Tibial nerve (tissue), 4 donors: ENCODE results near the gene BCR. TPM values are rescaled to one million over a fixed set of nuclear protein-coding genes. Genes with fewer than 3 reads are reported as not detected.
A peak's percentile ranks its signal among the peaks of the same experiment; 100 is the strongest.

Experiments
- DNase-seq, 2 donors: peaks; one replicate each; pipeline ENCODE4 v3.0.0-alpha.2; 2019; ENCODE audit warnings: low spot score in 2 of 2
- H3K27ac ChIP-seq, 4 donors: fragments of 200-600 bp; sonication (generic) in 3 of 4; one replicate each; pipeline ENCODE4 v1.5.1; 2017 to 2019; ENCODE audit warnings: mild to moderate bottlenecking in 1 of 4
- H3K27me3 ChIP-seq, 2 donors: fragments of 200-600 bp; sonication (generic) in 1 of 2; one replicate each; pipeline versions ENCODE4 v1.5.1 to v1.6.0; 2017 to 2019
- H3K36me3 ChIP-seq, 3 donors: fragments of 200-600 bp; sonication (generic); one replicate each; pipeline ENCODE4 v1.5.1; 2018 to 2019
- H3K4me1 ChIP-seq, 4 donors: fragments of 200-600 bp; sonication (generic) in 3 of 4; one replicate each; pipeline ENCODE4 v1.5.1; 2017 to 2019
- H3K4me3 ChIP-seq, 4 donors: fragments of 200-600 bp; sonication (generic) in 3 of 4; one replicate each; pipeline ENCODE4 v1.5.1; 2017 to 2019; ENCODE audit warnings: mild to moderate bottlenecking in 1 of 4, moderate library complexity in 1 of 4
- H3K9me3 ChIP-seq, 4 donors: fragments of 200-600 bp; sonication (generic) in 3 of 4; one replicate each; pipeline ENCODE4 v1.5.1; 2017 to 2019
- CTCF ChIP-seq, 5 experiments: fragments of 200-600 bp in 3 of 5; fragments of 450-650 bp in 2 of 5; sonication (generic) in 3 of 5; IDR thresholded peaks; one replicate each; pipeline ENCODE4 v1.5.1; 2016 to 2019; ENCODE audit warnings: antibody characterized with exemption in 5 of 5, mild to moderate bottlenecking in 3 of 5, moderate library complexity in 2 of 5
- EP300 ChIP-seq, 2 donors: sonication (generic); formaldehyde crosslinking; IDR thresholded peaks; one replicate each; pipeline ENCODE4 v1.6.1; 2017; ENCODE audit warnings: antibody characterized with exemption in 2 of 2, mild to moderate bottlenecking in 1 of 2
- POLR2A ChIP-seq, 2 donors: fragments of 450-650 bp; IDR thresholded peaks; one replicate each; pipeline ENCODE4 v1.6.1; 2017; ENCODE audit warnings: antibody characterized with exemption in 2 of 2, mild to moderate bottlenecking in 2 of 2, moderate library complexity in 2 of 2
- WGBS, 2 donors: methylation state at CpG; one replicate each; pipeline ENCODE4 v1.1.5; 2018; 5-methylcytosine and 5-hydroxymethylcytosine counted together
- total RNA-seq, 4 donors: library from RNA; depleted of rRNA; stranded (reverse); fragments of >200 nt; gene quantifications; one replicate each; pipeline ENCODE4 v1.1.0, GENCODE V29; 2016

The BCR gene
- total RNA-seq, 4 donors from 2014 or later: 99.0 to 174 (median 120) TPM

- no peak for TF ChIP-seq CTCF (IDR thresholded peaks at IDR 0.05)
- no peak for TF ChIP-seq EP300 (IDR thresholded peaks at IDR 0.05)
- no peak for TF ChIP-seq POLR2A (IDR thresholded peaks at IDR 0.05)
- no peaks in the 10 kb centered on the region for H3K27me3 ChIP-seq
- H3K36me3 ChIP-seq: peaks cover 0 to 70% (median 0%) of the 10 kb centered on the region in 3 donors
- DNase-seq: no peak
- peak overlapping the region; percentile 16 to 84 (median 64) for H3K27ac ChIP-seq
- WGBS, 2 donors: 86 to 91% methylated on average over 19 to 20 of the region's 20 CpGs
- no peak overlapping the region for H3K4me3 ChIP-seq
- H3K9me3 ChIP-seq: no peaks in the 10 kb centered on the region
- peaks cover 0 to 42% (median 9%) of the 10 kb centered on the region in 4 donors for H3K4me1 ChIP-seq
Measured at GRCh38 chr22:23263651-23264555, 83.6 kb downstream of the BCR start.

GRCh38 chr22:23264610-23265367, 84.5 kb downstream of the BCR start:
- Histone ChIP-seq H3K9me3 (no peaks in the 10 kb centered on the region), H3K27me3 (no peaks in the 10 kb centered on the region), H3K4me1 (peaks cover 0 to 39% (median 9%) of the 10 kb centered on the region in 4 donors), H3K4me3 (no peak overlapping the region), H3K27ac (peak overlapping the region; percentile 16 to 84 (median 64)), H3K36me3 (peaks cover 0 to 79% (median 0%) of the 10 kb centered on the region in 3 donors)
- 53 to 57% methylated on average over 17 to 19 of the region's 19 CpGs for WGBS, 2 donors
- no peak for TF ChIP-seq CTCF (IDR thresholded peaks at IDR 0.05)
- TF ChIP-seq POLR2A (IDR thresholded peaks at IDR 0.05): no peak
- peak; percentile 19 to 63 for TF ChIP-seq EP300 (IDR thresholded peaks at IDR 0.05)
- DNase-seq: peak in 1 of 2 donors; percentile 50

- DNase-seq: no peak
- WGBS, 2 donors: 79 to 83% methylated on average over 7 of the region's 7 CpGs
- no peak overlapping the region for H3K4me3 ChIP-seq
- H3K27ac ChIP-seq: peak overlapping the region in 3 of 4 donors; percentile 43 to 84 (median 84)
- H3K36me3 ChIP-seq: peaks cover 0 to 79% (median 0%) of the 10 kb centered on the region in 3 donors
- TF ChIP-seq POLR2A (IDR thresholded peaks at IDR 0.05) (no peak), EP300 (IDR thresholded peaks at IDR 0.05) (no peak), CTCF (IDR thresholded peaks at IDR 0.05) (no peak)
- no peaks in the 10 kb centered on the region for H3K9me3 ChIP-seq
- H3K4me1 ChIP-seq: peaks cover 0 to 39% (median 9%) of the 10 kb centered on the region in 4 donors
- no peaks in the 10 kb centered on the region for H3K27me3 ChIP-seq
Measured at GRCh38 chr22:23265368-23265700, 85.0 kb downstream of the BCR start.

- no peak for DNase-seq
- H3K4me3 ChIP-seq: no peak overlapping the region
- H3K4me1 ChIP-seq: peaks cover 0 to 38% (median 9%) of the 10 kb centered on the region in 4 donors
- TF ChIP-seq POLR2A (IDR thresholded peaks at IDR 0.05) (no peak), CTCF (IDR thresholded peaks at IDR 0.05) (no peak), EP300 (IDR thresholded peaks at IDR 0.05) (no peak)
- 86 to 91% methylated on average over 4 of the region's 4 CpGs for WGBS, 2 donors
- no peaks in the 10 kb centered on the region for H3K9me3 ChIP-seq
- peaks cover 0 to 79% (median 0%) of the 10 kb centered on the region in 3 donors for H3K36me3 ChIP-seq
- H3K27me3 ChIP-seq: no peaks in the 10 kb centered on the region
- H3K27ac ChIP-seq: no peak overlapping the region
Measured at GRCh38 chr22:23266780-23267179, 86.5 kb downstream of the BCR start.
